Effector CD4-positive, alpha-beta T cell (primary cell): Measurements from ENCODE around the gene TTC38.

Source experiments
- DNase-seq: peaks from one replicate; pipeline ENCODE4 v3.0.0-alpha.2; 2020
- total RNA-seq: gene quantifications from one replicate; lab custom pipeline; 2026; lab: John Stamatoyannopoulos, UW

TTC38 gene
- 5.4 reads per million, percentile 21 among the genes with 10 or more reads in this experiment for total RNA-seq

GRCh38 chr22:46267431-46268279 is at the start of gene TTC38:
Gene TTC38, plus strand, starts transcription at chr22:46268008. Its CDS starts 32 bp downstream, at chr22:46268040.
- DNase-seq: peak; percentile 27

DNA sequence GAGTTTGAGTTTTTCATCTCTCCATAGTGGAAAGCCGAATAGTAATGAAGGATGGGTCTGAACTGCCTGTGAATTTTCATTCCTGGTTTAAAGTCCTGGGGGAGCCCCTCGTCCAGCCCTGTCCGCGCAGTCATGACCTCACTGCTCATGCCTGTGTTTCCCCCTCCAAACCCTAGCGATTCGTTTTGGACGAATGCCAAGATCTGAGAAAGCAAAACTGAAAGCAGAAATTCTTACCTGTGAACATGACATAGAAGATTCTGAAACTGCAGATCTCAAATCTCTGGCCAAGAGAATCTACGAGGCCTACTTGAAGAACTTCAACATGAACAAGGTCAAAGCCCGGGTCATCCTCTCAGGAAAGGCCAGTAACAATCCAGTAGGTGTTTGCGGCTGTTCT is 48.2 kb upstream of the TTC38 start:
- no peak for DNase-seq

DNA sequence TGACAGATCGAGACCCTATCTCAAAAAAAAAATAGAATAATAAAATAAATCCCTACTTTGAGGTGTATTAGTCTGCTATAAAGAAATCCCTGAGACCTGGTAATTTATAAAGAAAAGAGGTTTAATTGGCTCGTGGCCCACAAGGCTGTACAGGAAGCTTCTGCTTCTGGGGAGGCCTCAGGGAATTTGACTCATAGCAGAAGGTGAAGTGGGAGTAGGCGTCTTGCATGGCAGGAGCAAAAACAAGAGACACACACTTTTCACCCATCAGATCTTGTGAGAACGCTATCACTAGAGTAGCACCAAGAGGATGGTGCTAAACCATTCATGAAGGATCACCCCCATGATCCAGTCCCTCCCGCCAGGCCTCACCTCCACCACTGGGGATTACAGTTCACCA is 46.9 kb upstream of the TTC38 start:
- no peak for DNase-seq

DNA sequence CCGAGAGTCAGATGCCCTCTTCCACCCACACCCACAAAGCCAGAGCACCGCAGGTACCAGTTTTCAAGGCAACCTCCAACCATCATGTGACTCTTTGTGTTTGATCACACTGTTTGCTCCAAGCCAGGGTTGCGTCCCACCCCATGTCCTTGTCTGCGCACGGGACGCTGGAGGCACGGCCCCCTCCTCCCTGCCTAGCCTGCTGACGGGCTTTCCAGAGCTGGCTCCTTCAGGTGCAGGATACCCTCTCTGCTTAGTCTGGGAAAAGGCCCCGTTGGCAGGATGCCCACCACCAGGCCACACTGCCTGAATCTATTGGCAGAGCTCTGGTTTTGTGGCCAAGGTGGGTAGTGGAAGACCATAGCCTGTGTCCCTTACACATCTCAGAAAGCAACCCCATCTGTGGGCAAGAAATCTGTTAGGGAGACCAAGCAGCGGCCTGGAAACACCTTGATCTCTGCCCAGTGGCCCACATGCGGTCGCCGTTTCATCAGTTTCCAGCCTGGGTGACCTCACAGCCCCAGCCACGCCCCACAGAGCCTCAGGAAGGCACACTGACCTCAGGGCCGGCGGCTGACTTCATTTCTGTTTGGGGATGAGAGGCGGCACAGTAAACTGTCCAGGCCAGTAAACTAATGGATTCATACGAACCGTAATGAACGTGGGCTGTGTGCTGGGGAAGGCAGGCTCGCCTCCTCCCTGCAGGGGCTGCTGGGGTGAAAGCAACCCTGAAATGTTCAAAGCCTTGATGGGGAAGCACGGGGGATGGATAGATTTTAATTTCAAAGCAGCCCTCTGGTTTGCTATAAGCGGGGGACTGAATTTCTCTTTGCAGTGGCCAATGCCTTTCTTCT is 43.5 kb upstream of the TTC38 start:
- no peak for DNase-seq

GRCh38 chr22:46224898-46225290 is 42.9 kb upstream of the TTC38 start:
- no peak for DNase-seq

DNA sequence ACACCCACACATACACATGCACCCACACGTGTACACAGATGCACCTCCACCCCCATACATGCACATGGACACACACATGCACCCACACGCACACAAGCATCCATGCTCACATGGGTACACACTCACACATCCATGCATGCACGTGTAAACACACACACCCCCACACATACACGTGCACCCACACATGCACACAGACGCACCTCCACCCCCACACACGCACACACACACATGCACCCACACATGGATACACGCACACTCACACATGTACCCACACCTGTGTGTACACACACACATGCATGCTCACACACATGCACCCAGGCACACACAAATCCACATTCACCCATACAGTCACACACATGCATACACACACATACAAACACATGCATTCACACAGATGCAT is 42.2 kb upstream of the TTC38 start:
- no peak for DNase-seq

DNA sequence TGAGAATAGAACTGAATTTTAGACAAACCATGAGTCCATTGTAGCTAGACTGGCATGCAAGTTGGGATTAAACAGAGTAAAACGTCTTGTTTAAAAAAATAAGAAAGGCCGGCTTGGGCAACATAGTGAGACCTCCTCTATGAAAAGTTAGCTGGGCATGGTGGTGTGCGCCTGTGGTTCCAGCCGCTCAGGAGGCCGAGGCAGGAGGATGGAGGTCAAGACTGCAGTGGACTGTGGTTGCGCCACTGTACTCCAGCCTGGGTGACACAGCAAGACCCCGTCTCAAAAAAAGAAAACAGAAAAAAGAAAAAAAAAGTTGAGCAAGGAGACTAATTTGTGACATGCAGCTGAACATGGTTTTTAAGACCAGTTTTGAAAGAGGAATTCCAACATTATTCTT is 41.2 kb upstream of the TTC38 start:
- no peak for DNase-seq

DNA sequence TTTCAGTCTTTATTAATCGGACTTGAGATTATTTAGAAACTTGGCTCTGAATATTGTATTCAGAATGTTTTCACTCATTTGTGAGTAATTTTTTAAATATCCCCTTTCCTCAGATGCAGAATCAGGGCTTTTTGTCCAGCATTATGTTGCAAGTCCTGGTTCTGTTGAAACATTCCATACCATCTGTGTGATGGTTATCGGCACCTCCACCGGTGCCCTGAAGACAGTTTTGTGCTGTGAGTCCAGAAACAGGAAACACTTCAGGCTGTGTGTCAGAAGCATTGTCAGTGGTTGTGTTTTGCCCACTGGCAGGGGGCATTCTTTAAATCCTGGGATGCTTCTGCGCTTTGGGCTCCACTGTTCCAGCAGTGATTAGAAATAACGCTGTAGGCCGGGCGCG is 38.1 kb upstream of the TTC38 start:
- DNase-seq: no peak

- DNase-seq: no peak
Observed at GRCh38 chr22:46230262-46230901, 37.4 kb upstream of the TTC38 start.

DNA sequence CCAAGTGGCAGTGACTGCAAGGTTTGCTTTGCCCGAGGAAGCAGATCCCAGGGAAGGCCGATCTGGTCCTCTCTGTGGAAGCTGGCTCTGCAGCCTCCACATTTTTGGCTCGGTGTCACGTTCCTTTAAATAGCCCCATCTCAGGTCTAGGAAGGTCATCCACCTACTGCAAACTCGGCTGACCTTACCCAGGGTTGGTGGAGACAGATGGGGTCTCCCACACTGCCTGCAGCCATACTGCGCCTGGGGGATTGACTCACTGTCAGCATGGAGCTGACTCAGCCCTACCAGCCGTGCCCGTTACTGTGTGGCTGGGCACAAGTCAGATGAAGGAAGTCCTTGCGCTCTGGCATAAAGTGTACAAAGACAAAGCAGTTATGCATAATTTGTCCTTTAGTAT is 34.6 kb upstream of the TTC38 start:
- no peak for DNase-seq

DNA sequence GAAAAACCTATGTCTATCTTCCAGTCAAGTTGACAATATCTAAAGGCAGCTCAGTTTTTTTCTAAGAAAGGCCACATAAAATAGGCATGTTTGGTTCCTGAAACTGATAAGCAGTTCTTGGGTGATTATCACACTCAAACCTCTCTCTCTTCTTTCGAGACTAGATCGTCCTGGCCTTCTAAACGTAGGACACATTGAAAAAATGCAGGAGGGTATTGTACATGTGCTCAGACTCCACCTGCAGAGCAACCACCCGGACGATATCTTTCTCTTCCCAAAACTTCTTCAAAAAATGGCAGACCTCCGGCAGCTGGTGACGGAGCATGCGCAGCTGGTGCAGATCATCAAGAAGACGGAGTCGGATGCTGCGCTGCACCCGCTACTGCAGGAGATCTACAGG is 32.8 kb upstream of the TTC38 start:
- no peak for DNase-seq

GRCh38 chr22:46237453-46238124 is 30.2 kb upstream of the TTC38 start:
- no peak for DNase-seq

DNA sequence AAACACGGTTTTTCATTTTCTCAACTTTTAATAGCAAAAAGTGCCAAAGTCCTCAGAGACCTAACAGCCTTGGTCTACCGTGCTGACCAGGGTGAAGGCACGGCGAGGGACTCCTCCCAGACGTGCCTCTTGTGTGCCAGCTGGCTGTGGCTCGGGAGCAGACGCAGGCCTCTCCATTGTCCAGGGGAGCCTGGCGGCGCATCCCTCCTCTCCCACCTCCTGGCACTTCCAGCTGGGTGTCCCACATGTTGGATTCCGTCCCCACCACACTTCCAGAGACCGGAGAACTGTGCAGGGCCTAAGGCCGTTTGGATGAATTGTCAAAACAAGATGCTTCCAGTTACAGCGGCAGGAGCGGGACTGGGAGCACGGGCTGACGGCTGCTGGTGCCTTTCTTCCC is 29.3 kb upstream of the TTC38 start:
- DNase-seq: no peak

DNA sequence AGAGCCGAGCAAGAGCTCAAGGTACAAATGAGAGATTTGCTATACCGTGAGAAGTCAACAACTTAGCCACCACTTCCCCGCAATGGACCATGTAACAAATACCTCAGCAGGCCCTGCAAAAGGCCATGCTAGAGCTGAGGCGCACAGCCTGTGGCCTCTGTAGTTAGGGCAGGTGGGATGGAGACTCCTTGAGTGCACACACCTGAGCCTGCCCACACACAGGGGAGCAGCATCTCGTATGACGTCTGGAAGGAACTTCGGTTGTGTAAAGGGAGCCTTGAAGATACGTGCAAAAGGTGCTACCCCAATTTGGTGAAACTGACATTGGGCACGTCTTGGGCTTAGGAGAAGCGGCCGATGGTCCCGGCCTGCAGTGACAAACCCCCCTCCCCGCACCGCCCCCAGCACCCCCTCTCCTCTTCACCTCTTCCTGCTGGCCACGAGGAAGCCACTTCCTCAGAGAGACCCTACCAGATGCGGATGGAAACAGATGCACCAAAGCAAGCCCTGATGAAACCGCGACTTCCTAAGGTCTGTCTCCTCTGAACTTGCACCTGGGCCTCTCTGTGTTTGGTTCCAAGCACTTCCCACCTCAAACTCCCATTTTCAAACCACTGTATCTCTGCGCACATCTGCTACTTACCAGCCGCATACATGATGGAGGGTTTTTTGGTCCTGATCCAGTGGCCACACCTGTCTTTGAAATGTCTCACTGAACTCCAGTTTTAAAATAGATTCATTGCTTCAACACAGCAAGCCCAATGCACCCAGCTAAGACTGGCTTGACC is 28.4 kb upstream of the TTC38 start:
- no peak for DNase-seq

GRCh38 chr22:46240073-46240472 is 27.7 kb upstream of the TTC38 start:
- no peak for DNase-seq

- DNase-seq: no peak
Observed at GRCh38 chr22:46240506-46240905, 27.3 kb upstream of the TTC38 start.

DNA sequence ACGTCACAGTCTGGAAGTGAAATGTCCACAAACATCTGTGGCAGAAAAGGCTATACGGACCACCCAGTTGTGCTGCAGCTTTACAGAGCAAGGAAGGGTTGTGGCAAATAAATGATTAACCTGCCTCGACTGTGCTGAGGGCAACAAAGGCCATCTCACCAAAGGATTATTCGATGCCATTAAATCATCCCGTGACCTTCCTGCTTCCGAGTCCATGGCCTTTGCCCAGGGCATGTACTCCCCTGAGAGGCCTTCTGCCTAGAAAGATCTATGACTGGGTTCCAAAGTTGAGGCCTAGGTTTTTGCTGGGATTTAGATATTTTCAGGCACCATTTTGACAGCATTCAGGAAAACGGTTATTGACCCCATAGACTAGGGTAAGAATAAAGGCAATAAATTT is 26.9 kb upstream of the TTC38 start:
- no peak for DNase-seq

- DNase-seq: no peak
Observed at GRCh38 chr22:46241396-46242007, 26.3 kb upstream of the TTC38 start.

DNA sequence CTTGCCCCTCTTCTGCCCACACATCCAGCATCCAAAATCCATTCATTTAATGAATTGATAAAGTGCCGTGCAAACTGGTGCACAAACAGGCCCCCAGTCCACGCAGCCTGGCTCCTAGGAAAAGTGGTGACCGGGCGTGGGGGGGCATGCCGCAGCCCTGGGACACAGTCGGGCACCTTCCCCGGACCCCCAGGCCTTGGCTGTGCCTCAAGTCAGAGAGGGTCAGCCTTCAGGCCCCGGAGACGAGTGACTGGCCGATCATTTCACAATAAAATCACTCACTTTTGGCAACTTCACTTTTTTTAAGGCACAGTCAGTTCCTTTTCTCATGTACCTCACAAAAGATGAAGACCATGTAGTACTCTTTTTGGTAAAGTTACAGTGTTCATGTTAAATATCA is 25.7 kb upstream of the TTC38 start:
- no peak for DNase-seq

DNA sequence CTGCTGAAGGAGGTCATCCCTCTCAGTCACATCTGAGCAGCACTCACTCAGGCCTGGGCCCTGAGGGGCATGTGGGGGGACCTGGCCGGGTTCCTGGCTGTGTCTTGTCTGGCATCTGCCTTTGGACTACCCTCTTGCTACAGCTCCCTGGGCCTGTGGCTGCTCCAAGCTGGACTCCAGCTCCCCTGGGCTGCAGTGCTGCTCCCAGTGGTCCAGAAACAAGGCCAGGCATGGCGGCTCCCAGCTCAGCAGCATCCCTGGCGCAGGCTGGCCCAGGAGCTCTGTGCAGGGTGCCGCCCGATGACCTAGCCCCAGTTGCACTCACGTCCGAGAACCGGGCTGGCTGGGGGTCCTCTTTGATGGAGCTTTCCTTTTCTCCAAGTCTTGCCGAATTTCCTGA is 23.0 kb upstream of the TTC38 start:
- DNase-seq: no peak

GRCh38 chr22:46245511-46245910 is 22.3 kb upstream of the TTC38 start:
- no peak for DNase-seq

DNA sequence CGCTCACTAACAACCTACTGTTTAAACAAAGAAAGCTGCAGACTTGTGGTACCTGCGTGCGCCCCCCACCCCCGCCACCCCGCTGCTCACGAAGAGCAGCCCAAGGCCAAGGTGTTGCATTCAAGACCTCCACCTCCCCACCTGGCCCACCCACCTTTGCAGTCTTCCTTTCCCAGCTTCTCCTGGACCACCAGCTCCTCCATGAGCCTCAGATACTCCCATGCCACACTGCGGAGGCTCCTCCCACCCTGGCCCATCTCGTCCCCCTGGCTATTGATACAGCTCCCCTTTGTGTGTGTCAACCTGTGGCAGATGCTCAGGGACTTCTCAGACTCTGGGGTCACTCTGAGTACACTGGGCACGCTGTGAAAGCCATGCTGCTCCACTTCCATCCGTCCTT is 21.6 kb upstream of the TTC38 start:
- no peak for DNase-seq
